HG02623 (cell line): ENCODE measurements around the gene FCN3.

Source experiments
- ATAC-seq: cut with Tn5 transposase; IDR thresholded peaks from one replicate; pipeline ENCODE4 v1.9.1; 2021; ENCODE audit warnings: moderate library complexity; ENCODE audit not compliant: unreplicated experiment

FCN3 gene

DNA sequence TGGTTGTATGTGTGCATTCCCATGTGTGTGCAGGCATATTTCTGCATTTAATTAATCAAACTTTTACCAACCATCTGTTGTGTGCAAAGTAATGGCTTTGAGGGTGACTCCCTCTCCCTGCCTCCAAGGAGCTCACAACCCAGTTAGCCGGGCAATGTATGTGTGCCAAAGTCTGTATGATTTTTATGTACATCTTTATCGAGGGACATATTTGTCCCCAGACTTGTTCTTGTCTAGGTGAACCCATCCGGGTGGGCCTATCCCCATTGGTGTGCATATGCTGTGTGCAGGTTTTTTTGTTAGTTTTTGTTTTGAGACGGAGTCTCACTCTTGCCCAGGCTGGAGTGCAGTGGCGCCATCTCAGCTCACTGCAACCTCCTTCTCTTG lies 31.0 kb downstream of the FCN3 start:
- no peak for ATAC-seq

DNA sequence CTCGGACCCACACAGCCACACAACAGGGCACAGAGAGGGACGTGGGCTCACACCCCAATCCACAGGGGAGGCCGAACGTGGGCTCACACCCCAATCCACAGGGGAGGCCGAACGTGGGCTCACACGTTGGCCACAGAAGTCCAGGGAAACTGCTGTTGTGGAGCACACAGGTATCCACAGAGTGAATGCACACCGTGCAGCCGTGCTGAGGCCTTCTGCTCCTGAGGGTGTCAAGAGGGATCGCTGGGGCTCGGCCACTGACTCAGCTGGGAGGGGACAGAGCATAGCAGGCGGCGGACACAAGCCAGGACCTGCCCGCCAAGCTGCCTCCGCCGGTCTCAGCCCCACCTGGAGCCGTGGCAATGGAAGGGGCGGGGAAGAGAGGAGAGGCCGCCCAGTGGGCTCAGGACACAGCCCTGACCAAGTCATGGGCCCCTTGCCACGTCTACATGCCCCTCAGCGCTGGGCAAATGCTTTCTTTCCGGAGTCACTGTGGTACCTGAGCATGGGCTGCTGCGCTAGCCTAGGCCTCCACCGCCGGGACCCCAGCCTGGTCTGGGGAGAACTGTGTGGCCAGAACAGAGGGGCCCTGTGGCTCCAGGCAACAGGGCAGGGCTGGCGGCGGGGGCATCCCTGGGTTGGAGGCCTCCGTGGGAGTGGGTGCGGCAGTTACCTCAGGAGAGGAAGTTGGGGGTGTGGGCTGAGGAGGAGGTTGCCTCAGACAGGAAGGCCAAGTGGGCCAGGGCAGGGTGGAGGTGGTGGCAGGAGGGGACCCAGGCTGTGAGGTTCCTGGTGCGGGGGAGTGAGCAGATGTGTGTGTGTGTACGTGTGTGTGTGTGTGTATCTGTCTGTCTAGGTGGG lies 31.6 kb downstream of the FCN3 start:
- ATAC-seq: no peak

DNA sequence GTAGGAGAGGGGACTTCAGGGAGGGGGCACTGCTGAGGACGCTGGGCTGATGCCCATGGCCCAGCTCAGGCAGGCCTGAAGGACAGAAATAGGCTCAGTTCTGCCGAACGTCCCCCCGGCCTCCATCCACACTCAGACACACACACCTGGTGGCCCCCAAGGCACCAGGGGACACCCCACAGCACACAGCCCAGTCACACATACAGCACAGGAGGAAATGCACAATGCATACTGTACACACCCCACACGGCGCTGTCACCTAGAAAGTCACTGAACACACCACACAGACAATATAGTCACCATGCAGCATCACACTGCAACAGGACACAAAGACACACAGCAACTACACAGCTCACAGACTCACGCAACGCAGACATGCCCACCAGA lies 32.2 kb downstream of the FCN3 start:
- ATAC-seq: no peak

DNA sequence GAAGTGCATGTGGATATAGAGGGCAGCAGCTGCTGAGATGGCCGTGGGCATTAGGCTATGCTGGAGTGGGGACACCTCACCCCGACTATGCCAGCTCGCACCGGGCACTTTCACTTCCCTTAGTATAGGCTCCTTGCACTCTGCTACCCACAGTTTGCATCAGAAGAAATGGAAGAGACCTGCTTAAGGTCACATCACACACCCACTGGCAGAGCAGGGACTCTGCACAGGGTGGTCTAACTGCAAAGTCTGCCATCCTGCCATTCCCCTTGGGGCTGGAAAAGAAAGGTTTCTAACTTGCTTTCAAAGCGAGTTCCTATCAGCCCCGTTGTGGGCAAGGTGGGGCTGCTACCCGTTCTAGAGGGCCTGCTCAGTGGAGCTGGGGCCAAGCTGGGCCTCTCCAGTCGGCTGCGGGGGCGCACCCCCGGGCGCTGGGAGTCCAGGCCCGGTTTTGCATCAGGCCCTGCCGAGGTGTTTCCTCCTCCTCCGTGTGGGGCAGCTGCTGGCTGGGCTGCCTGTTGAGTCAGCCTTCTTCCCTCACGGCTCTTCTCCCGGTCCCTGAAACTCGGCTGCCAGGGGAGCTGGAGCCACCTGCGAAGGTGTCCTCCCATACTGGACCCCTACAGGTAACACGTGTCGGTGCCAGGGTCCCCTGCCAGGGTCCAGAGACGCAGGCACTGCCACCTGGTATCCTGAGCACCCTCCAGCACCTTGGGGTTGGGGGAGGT lies 32.9 kb downstream of the FCN3 start, which contains the start of gene SYTL1:
Gene SYTL1 (plus strand): TSS at position 498 of the 728 bp plus-strand sequence. CDS start 3,313 bp downstream, outside the sequence.
- ATAC-seq: no peak

DNA sequence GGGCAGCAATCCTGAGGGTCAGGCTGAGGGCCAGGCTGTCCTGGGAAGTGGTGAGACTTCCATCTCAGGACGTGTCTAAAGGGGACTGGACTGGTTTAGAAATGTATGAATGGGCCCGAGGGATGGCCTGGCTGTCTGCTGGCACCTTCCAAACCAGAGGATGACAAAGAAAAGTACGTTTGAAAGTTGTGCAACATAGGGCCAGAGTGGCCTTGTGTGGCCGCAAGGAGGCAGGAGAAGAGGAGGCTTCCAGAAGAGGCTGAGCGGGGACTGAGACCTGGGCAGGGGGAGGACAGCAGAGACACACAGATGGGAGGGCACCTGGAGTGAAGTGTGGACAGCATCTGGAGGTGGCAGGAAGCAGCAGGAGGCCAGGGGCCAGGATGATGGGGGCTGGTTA lies 35.4 kb downstream of the FCN3 start:
- no peak for ATAC-seq

DNA sequence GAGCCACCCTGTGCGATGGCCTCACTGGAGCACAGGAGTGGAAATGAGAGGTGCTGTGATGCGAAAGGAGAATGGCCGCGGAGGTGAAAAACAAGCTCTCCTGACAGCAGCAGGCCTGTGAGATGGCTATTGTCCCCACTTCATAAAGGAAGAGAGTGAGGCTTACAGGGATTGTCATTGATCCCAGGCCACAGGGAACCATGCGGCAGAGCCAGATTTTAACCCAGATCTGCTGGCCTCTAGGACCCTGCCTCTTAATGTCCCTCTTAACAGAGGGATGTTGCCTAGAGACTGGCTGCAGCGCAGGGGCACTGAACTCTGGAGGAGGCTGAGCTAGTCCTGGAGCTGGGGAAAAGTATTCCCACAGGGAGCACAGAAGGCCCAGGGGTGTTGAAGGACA lies 35.9 kb downstream of the FCN3 start:
- no peak for ATAC-seq

DNA sequence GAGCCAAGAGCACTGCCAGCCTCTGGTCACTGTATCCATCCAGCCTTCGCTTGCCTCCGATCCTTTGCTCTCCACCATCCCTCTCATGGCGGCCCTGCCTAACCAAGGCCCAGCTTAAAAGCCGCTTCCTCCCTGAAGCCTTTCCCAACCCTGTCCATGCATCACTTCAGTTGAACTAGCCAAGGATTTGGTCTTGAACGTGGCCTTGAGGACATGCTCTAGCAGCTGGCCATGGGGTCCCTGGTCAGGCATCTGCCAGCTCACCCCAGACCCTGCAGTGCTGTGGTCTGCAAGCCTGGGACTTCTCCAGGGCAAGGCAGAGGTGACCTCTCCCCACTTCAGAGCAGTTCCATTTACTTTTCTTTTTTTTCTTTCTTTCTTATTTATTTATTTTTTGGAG lies 37.9 kb downstream of the FCN3 start:
- ATAC-seq: no peak

DNA sequence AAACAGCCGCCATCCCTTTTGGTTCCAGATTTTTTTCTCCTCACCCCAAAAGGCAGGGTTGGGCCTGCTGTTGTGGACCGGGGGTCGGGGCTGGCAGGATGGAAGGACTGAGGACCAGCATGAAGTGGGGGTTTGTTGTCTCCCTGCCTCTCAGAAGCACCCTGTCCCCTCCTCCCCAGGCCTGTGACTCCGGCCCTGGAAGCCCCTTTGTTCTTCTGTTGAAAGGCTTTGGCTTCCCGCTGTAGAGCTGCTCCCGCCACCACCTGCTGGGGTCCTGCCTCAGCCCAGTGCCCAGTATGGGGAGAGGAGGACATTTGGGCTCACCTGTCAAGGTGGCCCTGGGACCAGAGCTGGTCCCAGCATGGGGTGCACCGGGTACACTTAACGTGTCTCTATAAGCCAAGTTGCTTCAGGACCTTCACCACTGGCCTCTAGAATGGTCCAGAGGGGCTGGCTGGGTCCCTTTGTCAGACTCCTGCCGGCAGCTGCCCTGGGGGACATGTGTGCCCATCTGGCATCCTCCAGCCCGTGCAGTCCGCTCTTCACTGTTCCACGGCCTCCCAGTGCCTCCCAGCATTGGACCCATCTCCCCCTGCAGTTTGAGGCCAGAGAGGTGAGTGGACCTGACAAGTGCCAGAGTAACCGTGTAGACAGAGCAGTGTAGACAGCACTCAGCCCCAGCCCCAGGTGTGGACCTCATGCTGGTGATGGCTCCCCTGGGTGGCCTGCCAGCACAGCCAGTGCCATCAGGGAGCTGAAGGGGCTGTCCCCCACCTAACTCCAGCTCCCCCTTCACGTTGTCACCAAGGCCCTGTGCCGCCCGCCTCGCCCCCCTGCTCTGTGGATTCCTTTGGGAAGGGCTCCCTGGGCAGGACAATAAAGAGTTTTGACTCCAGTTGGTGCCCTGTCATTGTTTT lies 38.9 kb downstream of the FCN3 start:
- no peak for ATAC-seq

DNA sequence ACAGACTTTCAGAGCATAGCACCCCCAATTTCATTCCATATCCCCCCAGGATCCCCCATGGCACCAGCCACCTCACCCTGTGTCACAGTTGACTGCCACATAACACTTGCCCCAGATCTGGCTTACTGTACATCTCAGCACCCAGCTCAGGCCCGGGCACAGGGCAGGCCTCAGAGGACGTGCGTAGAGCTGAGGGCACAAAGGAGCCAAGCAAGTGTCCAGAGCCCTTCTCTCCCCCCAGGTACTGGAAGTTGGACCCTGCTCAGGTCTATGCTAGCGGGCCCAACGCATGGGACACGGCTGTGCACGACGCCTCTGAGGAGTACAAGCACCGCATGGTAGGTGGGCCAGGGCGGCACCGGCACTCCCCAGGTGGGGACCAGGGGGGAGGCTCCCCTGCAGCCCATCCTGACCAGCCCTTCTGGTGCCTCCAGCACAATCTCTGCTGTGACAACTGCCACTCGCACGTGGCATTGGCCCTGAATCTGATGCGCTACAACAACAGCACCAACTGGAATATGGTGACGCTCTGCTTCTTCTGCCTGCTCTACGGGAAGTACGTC lies 40.8 kb downstream of the FCN3 start:
- ATAC-seq: no peak

DNA sequence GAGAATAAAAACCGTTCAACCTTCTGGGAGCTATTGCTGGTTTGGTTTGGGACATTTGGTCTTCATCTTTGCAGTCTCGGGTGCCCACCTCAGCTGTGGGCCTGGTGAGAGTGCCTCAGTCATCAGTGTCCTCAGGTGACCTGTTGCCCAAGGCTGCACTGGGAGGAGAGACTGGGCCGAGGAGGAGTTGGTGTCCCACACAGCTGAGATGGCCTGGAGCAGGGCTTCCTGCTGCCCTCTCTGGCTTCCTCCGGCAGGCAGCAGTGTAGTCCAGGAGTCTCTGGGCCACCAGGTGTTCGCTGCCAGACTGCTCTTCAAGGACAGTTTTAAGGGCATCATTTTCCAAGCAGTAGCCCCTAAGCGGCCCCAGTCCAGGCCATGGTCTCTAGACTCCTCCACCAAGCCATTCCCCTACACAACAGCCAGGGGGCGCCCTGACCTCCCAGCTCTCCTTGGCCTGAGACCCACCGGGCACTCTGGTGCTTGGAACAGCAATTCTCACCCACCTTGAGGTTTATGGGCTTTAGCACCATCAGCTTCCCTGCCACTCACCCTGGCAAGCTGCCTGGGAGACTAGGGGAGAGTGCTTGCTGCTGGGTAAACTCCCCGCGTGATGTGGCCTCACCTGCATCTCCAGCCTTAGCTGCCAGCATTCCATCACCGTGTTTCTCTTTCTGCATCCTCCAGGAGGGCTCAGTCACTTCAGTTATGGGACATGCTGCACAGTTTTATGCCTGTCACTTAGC lies 41.9 kb downstream of the FCN3 start:
- no peak for ATAC-seq

DNA sequence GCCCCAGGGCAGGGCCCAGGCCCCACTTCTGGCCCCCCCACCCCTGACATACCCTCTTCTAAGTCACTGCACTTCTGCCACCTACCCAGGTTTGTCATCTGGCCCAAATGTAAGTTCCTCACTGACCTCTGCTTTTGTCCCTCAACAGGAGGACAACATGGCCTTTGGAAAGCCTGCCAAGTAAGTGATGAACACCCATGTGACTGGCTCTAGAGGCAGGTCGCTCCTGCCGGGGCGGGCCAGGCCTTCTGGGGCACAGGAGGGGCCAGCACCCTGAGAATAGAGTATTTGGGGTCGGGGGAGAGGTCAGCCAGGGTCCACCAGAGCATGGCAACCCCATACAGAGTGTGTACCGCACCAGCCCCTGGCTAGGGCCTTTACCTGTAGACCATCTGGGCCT lies 42.7 kb downstream of the FCN3 start:
- ATAC-seq: no peak

DNA sequence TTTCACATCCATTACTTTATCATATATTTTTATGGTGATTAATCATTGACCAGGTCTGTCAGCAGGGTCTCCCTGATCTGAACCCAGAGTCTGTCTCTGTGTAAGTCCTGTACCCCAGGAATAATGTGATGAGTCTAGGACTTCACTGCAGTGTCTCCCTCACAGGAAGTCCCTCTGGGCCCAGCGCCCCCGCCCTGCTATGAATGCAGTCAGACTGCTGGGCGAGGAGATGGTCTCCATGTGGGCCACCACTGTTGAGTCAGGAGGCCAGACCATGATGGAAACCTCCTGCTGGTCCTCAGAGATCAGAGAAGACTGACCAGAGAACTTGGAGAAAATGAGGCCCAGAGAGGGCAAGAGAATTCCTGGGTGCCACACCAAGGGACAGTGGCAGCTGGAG lies 43.2 kb downstream of the FCN3 start:
- ATAC-seq: no peak

DNA sequence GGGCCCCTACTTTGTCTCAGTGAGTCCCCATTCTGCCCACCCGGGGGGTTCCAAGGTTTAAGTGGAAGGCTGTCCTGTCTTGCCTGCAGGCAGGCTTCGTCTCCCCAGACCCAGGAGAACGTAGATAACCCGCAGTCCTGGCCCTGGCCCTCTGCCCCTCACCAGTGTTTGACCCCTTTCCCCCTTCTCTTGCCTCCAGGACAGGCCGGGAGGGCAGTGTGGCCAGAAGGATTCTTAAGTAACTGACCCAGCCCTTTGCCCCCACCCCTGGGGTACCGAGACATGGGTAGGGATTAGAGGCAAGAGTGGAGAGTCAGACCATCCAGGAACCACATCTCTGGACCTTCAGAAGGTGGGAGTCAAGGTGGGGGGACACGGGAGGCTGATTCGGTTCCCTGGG lies 43.8 kb downstream of the FCN3 start:
- ATAC-seq: no peak

DNA sequence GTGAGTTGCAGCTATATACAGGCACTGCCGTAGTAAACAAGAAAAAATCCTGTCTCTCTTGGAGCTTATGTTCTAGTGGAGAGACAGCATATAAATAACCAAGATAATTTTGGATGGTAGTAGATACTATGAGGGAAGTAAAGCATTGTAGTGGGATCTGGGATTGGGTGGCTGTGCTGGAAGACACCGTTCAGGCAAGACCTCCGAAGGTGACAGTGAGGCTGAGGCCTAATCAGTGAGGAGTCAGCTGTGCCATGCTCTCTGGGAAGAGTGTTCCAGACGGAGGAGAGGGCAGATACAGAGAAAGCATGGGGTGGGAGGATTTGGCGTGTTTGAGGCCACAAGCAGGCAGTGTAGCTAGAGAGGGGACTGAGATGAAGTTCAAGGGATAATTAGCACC lies 46.7 kb downstream of the FCN3 start:
- ATAC-seq: no peak

DNA sequence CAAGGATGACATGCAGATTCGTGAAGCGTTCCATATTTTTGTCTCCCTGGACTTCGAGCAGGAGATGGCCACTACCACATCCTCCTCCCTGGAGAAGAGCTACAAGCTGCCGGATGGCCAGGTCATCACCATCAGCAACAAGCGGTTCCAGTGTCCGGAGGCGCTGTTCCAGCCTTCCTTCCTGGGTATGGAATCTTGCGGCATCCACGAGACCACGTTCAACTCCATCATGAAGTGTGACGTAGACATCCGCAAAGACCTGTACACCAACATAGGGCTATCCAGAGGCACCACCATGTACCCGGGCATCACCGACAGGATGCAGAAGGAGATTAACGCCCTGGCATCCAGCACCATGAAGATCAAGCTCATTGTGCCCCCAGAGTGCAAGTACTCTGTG lies 49.3 kb downstream of the FCN3 start:
- ATAC-seq: no peak

DNA sequence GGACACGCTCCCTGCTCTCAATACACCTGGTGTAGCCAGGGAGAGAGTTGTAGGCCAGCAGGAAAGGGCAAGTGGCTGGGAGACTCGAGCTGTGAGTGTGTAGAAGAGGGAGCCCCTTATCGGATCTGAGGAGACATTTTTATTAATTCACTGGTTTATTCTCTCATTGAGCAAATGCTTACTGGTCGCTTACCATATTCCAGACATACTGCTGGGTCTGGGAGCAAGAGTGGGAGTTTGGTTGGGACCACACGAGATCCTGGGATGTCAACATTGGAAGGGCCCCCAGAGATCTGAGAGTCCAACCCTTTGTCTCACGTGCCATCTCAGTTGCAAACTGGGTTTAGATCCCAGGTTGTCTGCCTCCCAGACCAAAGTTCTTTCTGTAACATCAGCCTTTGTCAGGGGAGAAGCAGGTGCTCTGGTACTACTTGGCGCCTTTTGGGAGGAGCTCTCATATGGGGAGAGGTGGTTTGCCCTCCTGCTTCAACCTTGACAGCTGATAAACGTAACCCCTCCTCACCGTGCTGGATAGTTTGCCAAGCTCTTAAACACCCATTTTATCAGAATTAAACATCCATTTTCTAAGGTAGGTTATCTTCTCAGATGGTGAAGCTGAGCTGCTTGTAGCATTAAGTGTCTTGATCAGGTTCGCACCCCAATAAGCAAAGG lies 51.9 kb downstream of the FCN3 start:
- ATAC-seq: no peak

DNA sequence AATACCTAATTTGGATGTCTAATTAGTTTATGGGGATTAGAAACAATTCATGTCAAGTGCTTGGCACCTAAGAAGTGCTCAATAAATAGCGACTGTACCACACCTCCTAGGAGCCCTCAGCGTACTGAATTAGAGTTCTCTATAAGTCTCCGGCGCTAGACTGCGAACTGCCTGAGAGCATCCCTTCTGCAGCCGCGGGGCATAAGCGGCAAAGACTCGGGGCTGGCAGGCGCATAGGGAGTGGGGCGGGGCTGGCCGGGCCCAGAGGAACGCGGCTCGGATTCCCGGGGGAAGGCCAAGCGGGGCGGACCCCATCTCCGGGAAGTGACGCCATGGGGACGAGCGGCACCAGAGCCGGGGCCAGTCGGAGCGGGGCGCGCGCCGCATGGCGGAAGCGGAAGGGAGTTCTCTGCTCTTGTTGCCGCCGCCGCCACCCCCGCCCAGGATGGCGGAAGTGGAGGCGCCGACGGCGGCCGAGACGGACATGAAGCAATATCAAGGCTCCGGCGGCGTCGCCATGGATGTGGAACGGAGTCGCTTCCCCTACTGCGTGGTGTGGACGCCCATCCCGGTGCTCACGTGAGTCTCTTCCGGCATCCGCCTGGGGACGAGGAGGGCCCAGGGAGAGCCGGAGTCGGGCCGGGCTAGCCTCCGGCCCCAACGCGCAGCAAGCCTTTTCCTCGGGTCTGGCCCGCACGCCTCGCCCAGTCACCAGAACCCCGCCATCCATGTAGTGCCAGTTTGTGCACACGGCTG lies 52.6 kb downstream of the FCN3 start, which contains the start of gene TMEM222:
Gene TMEM222 (plus strand): TSS at position 351 of the 756 bp plus-strand sequence. CDS start 35 bp downstream, at position 386.
- peak; percentile 91 for ATAC-seq
